Mesothelial cell of epicardium (in vitro differentiated cells): ENCODE results near the gene PIM3. TPM values are rescaled to one million over a fixed set of nuclear protein-coding genes. Genes with fewer than 3 reads are reported as not detected.

Experiments used
- DNase-seq, 2 experiments: peaks; one replicate each; pipeline ENCODE4 v3.0.0; 2021; ENCODE audit warnings: low spot score in 2 of 2; ENCODE audit not compliant: unreplicated experiment in 2 of 2
- H3K27ac Mint-ChIP-seq: 2 replicates; pipeline ENCODE4 v1.8.0; 2021; ENCODE audit warnings: mixed read lengths
- H3K27me3 Mint-ChIP-seq: 2 replicates; pipeline ENCODE4 v1.8.0; 2021; ENCODE audit warnings: low read depth, mixed read lengths
- H3K36me3 Mint-ChIP-seq: 2 replicates; pipeline ENCODE4 v1.8.0; 2021; ENCODE audit warnings: mixed read lengths
- H3K4me1 Mint-ChIP-seq: 2 replicates; pipeline ENCODE4 v1.8.0; 2021; ENCODE audit warnings: mixed read lengths
- H3K4me3 Mint-ChIP-seq: 2 replicates; pipeline ENCODE4 v1.8.0; 2021; ENCODE audit warnings: mild to moderate bottlenecking, moderate library complexity, mixed read lengths
- H3K9me3 Mint-ChIP-seq: 2 replicates; pipeline ENCODE4 v1.8.0; 2021; ENCODE audit warnings: mixed read lengths
- total RNA-seq: library from RNA; stranded (reverse); gene quantifications from 3 replicates; pipeline ENCODE4 v1.2.1, GENCODE V29; 2021
- TF ChIP-seq, protein P1 (sequence below): fragments of 200-600 bp; sonication (generic); IDR thresholded peaks from one replicate; pipeline ENCODE4 v1.5.0; 2021; ENCODE audit warnings: antibody characterized with exemption; ENCODE audit not compliant: unreplicated experiment

The PIM3 gene
- total RNA-seq, 1 donor from 2014 or later = 59.8 TPM

DNA sequence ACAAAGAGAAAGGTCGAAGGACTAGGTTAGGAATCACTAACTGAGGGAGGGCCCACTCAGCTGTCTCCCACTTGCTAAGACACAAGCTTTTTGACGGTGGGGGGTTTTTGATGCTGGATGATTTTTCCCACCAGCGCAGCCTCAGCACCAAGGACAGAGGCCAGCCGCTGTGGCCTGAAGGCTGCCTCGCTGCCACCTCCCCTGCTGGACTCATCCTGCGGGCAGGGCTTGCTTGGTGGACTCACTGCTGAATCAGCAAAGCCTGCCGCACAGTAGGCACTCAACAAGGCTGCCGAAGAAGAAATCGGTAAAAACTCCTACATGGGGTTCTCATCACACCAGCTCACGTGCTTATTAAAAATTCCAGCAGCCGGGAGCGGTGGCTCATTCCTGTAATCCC is 45.0 kb upstream of the PIM3 start:
- Mint-ChIP-seq H3K4me1 (peaks cover 4% of the 10 kb centered on the region), H3K27me3 (no peaks in the 10 kb centered on the region), H3K9me3 (no peaks in the 10 kb centered on the region), H3K4me3 (no peak overlapping the region), H3K36me3 (peaks cover 6% of the 10 kb centered on the region), H3K27ac (no peak overlapping the region)
- TF ChIP-seq, protein P1, sequence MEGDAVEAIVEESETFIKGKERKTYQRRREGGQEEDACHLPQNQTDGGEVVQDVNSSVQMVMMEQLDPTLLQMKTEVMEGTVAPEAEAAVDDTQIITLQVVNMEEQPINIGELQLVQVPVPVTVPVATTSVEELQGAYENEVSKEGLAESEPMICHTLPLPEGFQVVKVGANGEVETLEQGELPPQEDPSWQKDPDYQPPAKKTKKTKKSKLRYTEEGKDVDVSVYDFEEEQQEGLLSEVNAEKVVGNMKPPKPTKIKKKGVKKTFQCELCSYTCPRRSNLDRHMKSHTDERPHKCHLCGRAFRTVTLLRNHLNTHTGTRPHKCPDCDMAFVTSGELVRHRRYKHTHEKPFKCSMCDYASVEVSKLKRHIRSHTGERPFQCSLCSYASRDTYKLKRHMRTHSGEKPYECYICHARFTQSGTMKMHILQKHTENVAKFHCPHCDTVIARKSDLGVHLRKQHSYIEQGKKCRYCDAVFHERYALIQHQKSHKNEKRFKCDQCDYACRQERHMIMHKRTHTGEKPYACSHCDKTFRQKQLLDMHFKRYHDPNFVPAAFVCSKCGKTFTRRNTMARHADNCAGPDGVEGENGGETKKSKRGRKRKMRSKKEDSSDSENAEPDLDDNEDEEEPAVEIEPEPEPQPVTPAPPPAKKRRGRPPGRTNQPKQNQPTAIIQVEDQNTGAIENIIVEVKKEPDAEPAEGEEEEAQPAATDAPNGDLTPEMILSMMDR = no peak
- DNase-seq = no peak

DNA sequence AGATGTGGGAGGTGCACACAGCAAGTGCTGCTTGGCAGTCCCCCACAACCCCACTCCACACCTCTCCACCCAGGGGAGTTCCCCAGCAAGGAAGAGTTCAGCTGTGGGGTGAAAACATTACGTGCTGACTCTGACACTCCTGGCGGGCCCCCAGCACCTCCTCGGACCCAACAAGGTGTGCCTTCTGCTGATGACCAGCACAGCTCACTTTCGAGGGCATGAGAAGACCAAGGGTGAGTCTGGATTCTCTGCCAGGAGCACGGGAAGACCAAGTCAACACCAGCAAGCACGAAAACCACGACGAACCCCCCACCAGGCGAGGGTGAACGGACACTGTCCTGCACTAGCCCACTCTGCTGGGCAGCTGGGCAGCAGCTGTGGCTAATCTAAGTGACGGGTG is 43.7 kb upstream of the PIM3 start:
- H3K9me3 Mint-ChIP-seq = no peaks in the 10 kb centered on the region
- H3K27ac Mint-ChIP-seq = no peak overlapping the region
- TF ChIP-seq, protein P1 = no peak
- no peaks in the 10 kb centered on the region for H3K27me3 Mint-ChIP-seq
- H3K36me3 Mint-ChIP-seq = peaks cover 10% of the 10 kb centered on the region
- peak overlapping the region; percentile 81 for H3K4me3 Mint-ChIP-seq
- no peak for DNase-seq
- H3K4me1 Mint-ChIP-seq = peaks cover 4% of the 10 kb centered on the region

DNA sequence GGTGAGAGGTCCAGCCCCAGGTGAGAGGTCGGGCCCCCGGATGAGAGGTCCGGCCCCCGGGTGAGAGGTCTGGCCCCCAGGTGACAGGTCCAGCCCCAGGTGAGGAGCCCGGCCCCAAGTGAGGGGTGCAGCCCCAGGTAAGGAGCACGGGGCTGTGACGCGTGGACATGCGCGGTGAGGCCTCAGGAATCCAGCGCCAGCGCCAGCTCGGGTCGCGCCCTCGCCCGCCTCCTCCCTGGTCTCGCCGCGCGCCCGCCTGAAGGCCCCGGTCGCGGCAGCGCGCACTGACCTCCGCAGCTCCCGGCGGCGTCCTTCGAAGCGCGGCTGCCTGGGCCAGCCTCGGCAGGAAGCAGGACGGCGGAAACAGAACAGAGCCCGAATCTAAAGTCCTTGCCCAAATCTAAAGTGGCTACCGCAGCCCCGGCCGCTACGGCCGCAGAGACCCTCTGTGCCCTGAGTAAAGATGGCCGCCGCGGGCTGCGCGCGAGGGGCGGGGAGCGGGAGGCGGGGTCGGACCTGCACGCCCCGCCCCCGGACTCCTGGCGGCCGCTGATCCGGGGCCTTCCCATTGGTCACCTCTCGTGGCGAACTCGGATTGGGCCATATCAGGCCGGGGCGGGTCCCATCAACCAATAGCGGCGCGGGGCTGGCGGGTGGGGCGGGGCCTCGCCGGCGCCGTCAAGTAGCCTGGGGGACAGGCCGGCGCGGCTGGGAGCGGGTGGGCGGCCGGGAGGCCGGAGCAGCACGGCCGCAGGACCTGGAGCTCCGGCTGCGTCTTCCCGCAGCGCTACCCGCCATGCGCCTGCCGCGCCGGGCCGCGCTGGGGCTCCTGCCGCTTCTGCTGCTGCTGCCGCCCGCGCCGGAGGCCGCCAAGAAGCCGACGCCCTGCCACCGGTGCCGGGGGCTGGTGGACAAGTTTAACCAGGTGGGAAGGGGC is 42.3 kb upstream of the PIM3 start, which contains the start of the genes ALG12 and CRELD2:
ALG12 (minus strand) TSS at position 465 of the 937 bp plus-strand sequence. CDS start 4,673 bp downstream, outside the sequence.
CRELD2 (plus strand) TSS at position 661 of the 937 bp plus-strand sequence; CDS start at position 797, 136 bp downstream.
- H3K4me1 Mint-ChIP-seq = peaks cover 4% of the 10 kb centered on the region
- no peaks in the 10 kb centered on the region for H3K27me3 Mint-ChIP-seq
- peak; percentile 97 to 98 for DNase-seq
- no peaks in the 10 kb centered on the region for H3K9me3 Mint-ChIP-seq
- peaks cover 7% of the 10 kb centered on the region for H3K36me3 Mint-ChIP-seq
- TF ChIP-seq, protein P1 = no peak
- H3K27ac Mint-ChIP-seq = peak within 1 kb of the TSS; percentile 86
- peak within 1 kb of the TSS; percentile 81 for H3K4me3 Mint-ChIP-seq

DNA sequence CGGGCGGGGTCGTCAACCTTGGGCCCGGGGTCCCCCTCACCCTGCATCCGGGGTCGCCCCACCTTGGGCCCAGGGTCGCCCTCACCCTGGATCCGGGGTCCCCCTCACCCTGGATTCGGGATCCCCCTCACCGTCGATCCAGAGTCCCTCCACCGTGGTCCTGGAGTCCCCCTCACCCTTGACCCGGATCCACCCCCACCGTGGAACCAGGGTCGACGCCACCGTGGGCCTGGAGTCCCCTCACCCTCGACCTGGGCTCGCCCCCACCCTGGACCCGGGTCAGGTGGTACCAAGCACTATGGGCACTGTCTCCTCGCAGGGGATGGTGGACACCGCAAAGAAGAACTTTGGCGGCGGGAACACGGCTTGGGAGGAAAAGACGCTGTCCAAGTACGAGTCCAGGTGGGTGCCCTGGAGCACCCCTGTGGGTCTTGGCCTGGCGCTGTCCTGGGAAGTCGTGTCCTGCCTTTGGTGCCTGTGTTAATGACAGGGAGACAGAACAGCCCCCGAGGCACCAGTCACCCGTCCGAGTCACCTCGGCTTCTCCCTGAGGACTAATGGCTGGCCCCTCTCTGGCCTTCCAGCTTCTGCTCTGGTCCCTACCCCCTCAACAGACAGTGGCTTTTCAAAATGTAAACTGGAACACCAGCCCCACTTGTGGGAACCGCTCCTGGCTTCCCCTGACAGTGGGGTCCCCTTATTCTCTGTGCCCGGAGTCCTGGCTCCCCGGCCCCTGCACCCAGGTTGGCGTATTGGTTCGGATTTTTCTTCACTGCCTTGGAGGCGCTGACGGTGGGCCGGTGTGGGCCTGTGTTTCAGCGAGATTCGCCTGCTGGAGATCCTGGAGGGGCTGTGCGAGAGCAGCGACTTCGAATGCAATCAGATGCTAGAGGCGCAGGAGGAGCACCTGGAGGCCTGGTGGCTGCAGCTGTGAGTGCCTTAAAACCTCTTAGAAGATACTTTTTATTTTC is 41.4 kb upstream of the PIM3 start:
- Mint-ChIP-seq H3K36me3 (peaks cover 7% of the 10 kb centered on the region), H3K27ac (no peak overlapping the region), H3K27me3 (no peaks in the 10 kb centered on the region), H3K4me3 (peak overlapping the region; percentile 64), H3K4me1 (peaks cover 4% of the 10 kb centered on the region), H3K9me3 (no peaks in the 10 kb centered on the region)
- DNase-seq = peak in 1 of 2 experiments; percentile 26
- TF ChIP-seq, protein P1 = no peak

DNA sequence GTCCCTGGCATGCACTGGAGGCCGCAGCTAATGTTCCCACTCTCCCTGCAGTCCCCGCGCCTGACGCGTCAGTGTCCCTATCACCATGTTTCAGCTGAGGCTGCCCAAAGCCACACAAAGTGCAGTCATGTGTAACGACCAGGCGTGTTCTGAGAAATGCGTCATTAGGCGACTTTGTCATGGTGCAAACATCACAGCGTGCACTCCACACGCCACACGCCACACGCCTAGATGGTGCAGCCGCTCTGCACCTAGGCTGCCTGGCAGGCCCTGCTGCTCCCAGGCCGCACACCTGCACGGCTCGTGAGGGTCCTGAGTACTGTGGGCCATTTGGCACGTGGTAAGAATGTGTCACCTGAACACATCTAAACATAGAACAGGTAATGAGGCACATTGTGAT is 39.7 kb upstream of the PIM3 start:
- H3K4me3 Mint-ChIP-seq = peak overlapping the region; percentile 34
- no peaks in the 10 kb centered on the region for H3K27me3 Mint-ChIP-seq
- H3K4me1 Mint-ChIP-seq = peaks cover 4% of the 10 kb centered on the region
- peaks cover 5% of the 10 kb centered on the region for H3K36me3 Mint-ChIP-seq
- H3K9me3 Mint-ChIP-seq = no peaks in the 10 kb centered on the region
- H3K27ac Mint-ChIP-seq = no peak overlapping the region
- TF ChIP-seq, protein P1 = no peak
- DNase-seq = no peak
